UCSD-AML1 (cell line): ENCODE results near the gene PRKAR1B.
A peak's percentile ranks its signal among the peaks of the same experiment; 100 is the strongest.

Experiments used
- DNase-seq: peaks from one replicate; lab custom pipeline; 2025; ENCODE audit not compliant: unreplicated experiment; lab: John Stamatoyannopoulos, UW

The PRKAR1B gene

DNA sequence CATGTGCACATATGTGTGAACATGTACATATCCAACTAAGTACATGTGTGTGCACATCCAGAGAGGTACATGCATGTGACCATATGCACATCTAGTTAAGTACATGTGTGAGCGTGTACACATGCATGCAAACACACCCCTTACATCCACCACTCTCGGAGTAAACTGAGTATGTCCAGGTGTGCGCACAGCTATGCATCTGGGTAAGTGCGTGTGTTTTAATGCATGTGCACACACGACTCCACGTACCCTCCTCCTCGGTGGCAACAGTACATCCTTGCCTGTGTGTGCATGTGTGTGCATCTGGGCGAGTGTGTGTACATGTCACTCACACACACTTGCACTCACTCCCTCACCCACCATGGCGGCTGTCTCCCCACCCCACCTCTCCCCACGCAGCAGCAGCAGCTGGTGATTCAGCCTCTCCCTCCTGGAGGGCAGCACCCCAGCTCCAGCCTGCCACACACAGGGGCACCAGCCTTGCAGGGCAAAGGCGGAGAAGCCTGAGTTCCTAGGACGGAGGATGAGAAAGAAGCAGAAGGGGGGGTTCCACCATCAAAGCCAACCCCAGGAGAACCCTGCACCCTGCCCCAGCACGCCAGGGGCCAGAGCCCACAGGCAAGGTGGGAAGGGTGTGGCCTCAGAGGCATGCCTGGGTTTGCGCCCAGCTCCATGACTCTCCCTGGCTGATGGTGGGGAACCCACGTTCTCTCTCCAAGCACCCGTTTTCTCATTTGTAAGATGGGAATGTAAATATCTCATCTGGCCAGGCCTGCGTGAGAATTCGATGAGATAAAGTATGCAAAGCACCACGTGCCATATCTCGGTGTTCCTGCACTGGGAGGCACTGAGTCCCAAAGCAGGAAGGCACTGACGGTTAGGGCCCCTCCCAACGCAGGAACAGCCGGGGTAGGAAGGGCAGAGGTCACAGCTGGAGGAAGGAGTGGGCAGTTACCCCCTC is 28.3 kb downstream of the PRKAR1B start:
- peak; percentile 8 for DNase-seq

DNA sequence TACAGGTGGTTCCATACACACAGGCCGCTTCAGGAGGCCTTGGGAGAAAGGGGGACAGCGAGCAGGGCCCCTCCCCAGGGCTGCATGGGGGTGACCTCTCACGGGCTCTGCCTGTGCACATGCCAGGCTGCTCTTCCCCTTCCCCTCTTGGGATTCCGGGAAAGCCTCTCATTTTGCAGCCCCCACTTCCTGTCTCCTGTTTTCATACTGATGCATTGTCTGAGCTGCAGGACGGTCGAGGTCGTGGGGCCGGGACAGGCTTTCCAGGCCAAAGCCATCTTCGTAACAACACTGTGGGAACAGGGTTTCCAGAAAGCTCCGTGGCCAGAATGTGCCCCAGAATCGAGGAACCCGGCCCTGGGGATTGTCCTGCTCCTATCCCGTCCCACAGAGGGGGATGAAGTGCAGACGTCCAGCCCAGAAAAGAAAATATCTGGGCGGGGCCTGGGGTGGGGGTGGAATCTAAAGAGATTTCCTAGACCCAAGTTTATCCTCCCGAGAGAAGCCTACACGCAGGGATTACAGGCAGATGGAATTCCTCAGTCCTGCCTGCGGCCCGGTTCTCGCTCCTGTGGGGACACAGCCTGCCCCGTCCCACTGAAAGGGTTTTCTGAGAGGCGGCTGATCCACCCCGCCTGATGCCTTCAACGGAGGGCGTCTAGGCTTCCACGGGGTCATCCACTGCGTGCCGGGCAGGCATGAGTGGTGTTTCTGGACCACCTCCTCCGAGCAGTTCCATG is 30.1 kb downstream of the PRKAR1B start:
- DNase-seq: no peak

DNA sequence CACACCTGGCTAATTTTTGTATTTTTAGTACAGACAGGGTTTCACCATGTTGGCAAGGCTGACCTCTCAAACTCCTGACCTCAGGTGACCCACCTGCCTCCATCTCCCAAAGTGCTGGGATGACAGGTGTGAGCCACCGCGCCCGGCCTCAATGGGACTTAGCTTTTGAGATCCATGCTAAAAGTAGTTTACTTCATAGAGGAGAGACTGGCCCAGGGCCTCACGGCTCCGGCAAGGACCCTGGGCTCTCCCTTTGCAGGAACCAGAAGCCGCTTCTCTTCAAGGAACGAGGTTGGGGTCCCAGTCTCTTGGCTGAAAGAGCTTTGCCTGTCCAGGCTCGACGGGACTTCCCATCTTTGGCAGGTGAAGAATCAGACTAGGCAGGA is 30.7 kb downstream of the PRKAR1B start:
- DNase-seq: no peak

DNA sequence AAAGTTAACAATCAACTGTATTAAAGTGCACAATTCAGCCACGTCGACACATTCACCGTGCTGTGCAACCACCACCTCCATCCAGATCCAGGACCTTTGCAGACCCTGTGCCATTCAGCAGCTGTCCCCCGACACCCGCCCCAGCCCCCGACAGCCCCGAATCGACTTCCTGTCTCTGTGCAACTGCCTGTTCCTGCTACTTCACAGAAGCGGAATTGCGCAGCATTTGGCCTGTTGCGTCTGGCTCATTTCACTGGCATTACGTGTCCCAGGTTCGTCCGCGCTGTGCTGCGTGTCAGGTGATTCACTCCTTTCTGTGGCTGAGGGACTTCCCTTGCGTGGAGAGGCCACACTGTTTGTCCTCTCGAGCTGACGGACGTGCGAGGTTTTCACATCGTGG is 33.8 kb downstream of the PRKAR1B start:
- no peak for DNase-seq

DNA sequence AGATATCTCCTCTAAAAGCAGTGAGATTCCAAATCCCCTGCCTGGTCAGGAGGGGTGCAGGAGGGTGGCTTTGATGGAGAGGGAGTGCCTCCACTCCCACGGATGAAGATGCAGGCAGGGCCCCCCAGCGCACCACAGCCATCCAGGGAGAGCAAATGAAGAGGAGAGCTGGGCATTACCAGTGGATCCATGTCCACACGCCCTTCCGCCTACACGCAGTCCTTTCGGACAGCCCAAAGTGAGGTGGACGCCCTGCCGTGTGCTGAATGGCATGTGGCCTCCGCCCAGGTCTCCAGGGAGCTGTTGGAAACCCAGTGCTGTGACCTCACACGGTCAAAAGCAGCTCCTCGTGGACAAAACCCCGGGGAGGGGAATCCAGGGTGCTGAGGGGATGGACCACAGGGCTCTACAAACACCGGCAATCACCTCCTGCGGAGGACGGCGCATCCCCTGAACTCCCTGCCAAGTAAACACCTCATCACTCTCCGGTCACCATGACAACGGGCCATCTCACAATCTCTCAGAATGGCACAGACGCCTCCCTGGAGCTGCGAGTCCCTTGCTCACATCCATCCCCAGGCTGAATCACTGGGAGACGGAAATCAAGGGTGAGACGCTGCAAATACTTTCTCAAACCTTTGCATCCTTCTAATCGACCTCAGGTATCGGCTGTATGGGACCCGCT is 35.6 kb downstream of the PRKAR1B start:
- no peak for DNase-seq

DNA sequence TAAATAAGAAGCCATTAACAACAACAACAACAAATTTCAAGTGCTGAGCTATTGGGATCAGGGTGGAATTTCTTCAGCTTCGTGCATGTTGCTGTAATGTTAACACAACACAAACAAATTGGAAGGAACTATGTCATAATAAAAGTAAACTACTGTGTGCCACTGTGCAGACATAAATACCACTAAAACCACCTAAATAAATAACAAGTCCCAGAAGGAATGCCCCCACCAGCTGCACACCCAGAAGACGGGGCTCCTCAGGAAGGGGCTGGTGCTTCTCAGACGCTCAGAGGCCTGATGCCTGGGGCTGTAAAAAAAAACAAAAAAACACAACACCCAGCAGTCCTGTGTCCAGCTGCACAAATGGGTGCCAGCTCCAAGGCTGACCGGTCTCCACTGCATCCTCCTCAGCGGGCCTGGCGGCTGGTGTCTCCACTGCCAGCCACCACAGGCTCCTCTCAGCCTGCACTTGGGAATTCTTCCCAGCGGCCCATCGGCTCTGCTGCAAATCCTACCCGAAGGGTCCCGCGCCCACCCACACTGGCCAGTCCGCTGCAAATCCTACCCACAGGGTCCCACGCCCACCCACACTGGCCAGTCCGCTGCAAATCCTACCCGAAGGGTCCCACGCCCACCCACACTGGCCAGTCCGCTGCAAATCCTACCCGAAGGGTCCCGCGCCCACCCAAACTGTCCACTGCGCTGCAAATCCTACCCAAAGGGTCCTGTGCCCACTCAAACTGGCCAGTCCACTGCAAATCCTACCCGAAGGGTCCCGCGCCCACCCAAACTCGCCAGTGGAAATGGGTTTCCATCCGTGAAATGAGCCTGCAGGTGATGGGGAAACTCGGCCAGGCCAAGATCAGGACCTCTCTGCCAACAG is 36.4 kb downstream of the PRKAR1B start:
- DNase-seq: no peak

DNA sequence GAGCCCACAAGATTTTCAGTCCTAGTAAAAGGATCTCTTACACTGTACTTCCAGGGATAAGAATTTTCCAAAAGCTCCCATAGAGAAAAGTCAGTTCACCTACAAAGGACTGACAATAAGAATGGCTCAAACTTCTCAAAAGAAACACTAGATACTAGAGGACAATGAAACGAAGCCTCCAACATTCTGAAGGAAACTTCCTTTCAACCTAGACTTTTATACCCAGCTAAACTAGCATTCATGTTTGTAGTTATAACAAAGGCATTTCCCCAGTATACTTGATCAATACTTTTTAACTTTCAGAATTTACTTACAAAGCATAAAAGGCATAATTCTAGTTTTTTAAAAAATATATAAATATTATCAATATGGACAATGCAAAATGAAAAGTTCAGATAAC is 41.5 kb downstream of the PRKAR1B start:
- DNase-seq: no peak

DNA sequence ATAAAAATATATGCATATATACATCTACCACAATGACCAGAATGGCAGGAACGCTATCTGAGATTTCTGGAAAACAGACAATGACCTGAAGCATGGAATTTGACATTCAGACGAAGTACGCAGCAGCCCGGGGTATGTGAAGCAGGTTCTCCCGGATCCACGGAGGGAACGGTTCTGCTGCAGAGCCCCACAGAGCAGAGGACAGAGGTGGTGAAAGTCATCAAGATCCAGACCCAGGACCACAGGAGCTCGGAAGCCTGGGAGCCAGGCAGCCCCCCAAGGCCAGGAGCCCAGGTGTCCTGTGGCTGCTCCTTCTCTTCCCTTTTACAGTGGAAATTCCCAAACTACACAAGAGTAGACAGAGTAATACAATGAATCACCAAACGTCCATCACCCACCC is 42.7 kb downstream of the PRKAR1B start:
- no peak for DNase-seq

DNA sequence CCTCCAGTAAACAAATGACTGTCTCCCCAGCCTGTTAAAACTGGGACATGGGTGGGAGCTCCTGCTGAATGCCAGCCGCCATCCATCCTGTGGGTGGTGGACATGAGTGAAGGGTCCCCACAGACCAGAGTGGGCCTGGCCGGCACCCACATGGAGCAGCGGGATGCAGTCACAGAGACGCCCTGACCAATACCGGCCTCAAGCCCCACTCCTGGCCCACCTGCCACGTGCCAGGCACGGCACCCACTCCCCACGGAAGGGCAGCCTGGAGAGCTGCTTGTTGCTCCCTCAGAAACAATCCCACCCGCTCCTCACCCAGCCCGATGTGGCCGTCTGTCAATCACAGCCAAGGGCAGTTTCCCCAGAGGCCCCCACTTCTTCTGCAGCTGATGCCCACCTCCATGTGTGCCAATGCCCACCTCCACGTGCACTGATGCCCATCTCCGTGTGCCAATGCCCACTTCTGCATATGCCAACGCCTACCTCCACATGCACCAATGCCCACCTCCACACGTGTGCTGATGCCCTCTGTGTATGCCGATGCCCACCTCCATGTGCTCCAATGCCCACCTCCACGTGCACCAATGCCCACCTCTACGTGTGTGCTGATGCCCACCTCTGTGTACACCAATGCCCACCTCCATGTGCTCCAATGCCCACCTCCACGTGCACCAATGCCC is 43.4 kb downstream of the PRKAR1B start:
- DNase-seq: no peak

DNA sequence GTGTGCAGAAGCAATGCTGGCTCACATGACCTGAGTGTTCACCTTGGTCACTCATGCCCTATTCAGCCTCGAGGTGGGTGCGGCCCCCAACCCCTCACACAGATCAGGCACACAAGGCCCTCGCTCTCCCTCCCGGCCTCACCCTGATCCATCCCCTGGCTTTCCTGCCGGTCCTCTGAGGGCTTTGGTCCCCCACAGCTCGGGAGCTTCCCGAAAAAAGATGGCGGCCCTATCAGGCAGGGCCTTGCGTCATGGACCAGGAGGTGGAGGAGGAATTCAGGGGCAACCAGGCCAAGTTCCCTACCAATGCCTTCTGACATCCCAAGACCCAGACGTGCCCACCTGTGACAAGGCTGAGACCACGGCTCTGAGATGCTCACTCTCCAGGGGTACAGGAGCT is 44.3 kb downstream of the PRKAR1B start:
- no peak for DNase-seq

DNA sequence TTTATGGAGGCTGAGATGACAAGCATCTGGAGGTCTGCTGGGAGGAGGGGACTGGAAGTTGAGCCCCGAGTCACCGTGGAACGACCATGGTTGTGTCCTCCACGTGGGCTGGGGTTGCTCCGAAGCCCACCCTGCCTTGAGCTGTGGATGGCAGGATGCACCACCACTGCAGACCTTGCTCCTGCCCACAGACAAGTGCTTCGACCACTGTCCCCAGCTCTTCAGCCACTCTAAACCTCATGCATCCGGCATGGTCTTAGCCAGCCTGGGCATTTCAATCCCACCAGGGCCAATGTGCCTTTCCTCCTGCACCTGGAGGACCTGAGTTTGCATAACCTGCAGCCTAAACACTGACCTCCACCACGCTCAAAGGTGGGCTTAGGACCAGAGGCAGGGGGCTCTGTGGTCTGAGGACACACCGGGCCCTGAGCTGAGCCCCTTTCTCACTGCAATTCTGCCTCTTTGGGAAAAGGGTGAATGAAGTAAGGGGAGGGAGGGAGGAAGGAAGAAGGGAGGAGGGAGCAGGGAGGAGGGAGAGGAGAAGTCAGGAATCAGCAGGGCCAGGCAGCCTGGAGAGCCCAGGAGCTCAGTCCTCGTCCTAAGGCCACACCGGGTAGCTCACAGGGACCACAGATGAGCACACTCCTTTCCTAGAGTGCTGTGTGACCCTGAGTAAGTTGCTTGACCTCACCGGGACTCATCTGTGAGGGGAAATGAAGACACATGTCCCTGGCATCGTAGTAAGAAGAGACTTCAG is 45.4 kb downstream of the PRKAR1B start:
- no peak for DNase-seq

DNA sequence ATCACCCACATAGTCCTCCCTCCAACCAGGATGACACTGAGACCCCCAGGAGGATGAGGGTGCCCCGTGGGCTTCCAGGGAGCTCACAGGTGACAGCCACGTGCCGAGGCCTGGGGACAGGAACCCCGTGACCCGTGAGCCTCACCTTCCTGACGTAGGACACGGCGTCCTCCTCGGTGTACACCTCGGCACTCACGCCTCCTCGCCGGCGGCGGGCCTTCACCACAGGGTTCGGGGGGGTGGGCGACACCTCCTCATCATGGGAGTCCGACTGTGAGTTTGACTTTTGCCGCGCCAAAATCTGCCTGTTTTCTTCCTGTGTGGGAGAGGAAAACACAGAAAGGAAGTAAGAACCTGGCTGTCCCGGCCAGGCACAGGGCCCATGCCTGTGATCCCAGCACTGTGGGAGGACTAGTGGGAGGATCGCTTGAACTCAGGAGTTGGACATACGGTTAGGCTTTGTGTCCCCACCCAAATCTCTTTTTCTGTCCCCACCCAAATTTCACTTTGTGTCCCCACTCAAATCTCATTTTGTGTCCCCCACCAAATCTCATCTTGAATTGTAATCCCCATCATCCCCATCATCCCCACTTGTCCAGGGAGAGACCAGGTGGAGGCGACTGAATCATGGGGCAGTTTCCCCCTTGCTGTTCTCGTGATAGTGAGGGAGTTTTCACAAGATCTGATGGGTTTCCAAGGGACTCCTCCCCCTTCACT is 46.5 kb downstream of the PRKAR1B start:
- no peak for DNase-seq

DNA sequence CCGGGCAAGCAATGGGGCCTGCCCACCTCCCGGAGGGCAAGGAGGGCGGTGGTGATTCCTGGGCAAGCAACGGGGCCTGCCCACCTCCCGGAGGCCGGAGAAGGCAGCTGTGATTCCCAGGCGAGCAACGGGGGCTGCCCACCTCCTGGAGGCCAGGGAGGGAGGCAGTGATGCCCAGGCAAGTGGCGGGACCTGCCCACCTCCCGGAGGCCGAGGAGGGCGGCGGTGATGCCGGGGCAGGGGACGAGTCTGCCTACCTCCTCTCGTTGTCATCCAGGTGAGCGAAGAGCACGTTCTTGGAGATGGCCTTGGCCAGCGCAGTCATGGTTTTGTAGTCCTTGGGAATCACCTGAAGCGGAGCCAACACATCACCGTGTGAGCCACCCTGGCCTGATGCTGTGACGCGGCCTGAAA is 50.1 kb downstream of the PRKAR1B start:
- no peak for DNase-seq

DNA sequence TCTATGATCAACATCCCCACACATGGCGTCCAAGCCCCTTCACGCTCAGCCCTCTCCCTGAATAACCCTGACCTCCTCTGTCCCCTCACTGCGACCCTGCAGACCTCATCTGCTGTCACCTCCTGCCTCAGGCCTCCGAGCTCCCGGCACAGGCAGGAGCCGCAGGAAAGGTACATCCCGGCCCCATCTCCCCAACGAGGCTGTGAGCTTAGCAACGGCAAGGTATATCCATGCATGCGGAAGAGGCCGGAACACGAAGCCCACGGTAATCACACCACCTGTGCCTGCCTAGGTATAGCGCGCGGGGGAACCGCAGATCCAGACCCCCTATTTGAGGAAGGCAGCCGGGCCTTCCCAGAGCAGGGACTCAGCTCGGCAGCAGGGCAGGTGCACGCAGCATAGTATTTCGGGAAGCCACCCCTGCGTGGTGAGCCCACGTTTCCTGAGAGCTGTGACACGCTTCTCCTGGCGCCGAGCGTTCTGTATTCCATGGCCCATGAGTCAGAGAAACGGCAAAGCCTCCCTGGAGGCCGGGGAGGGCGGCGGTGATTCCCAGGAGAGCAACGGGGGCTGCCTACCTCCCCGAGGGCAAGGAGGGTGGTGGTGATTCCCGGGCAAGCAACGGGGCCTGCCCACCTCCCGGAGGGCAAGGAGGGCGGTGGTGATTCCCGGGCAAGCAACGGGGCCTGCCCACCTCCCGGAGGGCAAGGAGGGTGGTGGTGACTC is 50.7 kb downstream of the PRKAR1B start:
- DNase-seq: no peak

DNA sequence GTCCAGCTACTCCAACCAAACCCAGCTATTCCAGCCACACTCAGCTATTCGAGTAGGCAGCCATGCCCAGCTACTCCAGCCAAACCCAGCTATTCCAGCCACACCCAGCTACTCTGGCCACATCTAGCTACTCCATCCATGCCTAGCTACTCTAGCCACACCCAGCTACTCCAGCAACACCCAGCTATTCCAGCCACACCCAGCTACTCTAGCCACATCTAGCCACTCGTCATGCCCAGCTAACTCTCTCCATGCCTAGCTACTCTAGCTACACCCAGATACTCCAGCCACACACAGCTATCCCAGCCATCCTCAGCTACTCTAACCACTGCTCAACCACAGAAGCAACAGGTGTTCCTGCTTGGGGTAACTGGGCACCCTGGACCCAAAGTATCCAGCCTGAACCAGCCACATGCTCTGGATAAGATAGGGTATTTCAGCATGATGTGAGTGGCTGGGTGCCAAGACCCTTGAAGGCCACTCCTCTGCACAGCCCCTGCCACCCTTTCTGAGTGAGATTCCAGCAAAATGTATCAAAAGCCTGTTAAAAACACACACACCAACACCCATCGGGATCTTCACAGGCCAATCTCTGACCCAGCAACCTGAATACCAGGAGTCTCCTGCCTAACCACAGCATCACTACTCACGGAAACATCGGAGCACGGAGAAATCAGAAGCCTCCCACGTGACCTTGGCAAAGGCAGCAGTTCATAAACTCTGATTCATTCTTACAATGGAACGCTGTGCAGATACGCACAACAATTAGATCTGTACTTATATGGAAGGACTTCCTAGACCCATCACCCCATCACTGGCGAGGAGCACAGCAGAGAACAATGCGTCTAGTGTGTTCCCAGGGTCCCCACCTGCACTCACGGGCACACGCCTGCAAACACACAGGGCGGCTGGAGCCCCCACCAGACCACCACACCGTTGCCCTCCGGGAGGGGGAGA is 52.3 kb downstream of the PRKAR1B start:
- no peak for DNase-seq

DNA sequence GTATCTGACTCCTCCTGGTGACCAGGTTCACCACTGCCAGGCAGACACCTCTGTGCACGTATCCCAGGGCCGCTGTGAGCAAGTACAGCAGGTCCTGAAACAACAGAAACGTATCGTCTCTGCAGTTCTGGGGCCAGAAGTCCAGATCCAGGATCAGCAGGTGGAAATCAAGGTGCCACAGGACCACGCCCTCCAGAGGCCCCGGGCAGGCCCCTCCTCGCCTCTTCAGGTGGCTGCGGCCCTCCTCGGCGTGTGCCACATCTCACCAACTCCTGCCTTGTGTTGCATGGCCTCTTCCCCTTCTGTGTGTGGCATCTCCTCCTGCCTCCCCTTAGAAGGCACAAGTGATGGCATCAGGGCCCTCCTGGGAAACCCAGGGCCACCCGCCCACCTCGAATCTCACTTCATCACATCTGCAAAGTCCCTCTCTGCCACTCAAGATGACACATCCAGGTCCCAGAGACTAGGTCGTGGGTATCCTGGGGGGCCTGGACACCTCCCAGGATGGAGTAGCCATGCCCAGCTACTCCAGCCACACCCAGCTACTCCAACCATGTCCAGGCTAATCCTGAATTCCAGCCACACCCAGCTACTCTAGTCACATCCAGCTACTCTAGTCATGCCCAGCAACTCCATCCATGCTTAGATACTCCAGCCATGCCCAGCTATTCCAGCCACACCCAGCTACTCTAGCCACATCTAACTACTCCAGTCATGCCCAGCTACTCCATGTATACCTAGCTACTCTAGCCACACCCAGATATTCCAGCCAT is 53.2 kb downstream of the PRKAR1B start:
- no peak for DNase-seq
